Stomach (tissue), 9 donors: ENCODE measurements around the gene DFFB. TPM values are rescaled to one million over a fixed set of nuclear protein-coding genes. Genes with fewer than 3 reads are reported as not detected.

ENCODE experiments used
- DNase-seq, 2 donors: peaks; one replicate each; pipeline versions ENCODE4 v3.0.0 to v3.0.0-alpha.2; 2013 to 2019
- H3K27ac ChIP-seq, 5 donors: fragments of 200-600 bp in 4 of 5; sonication (generic) in 4 of 5; one replicate each; pipeline ENCODE4 v1.5.1; 2013 to 2019; ENCODE audit warnings: mild to moderate bottlenecking in 1 of 5, moderate library complexity in 1 of 5
- H3K27me3 ChIP-seq, 3 donors: fragments of 200-600 bp; sonication (generic); one replicate each; pipeline ENCODE4 v1.5.1; 2017 to 2019; ENCODE audit warnings: mixed run types in 1 of 3
- H3K36me3 ChIP-seq, 4 donors: fragments of 200-600 bp; sonication (generic); 1 replicate in 3 of 4; 2 replicates in 1 of 4; pipeline ENCODE4 v1.5.1; 2016 to 2019
- H3K4me1 ChIP-seq, 4 donors: fragments of 200-600 bp; sonication (generic); one replicate each; pipeline ENCODE4 v1.5.1; 2016 to 2019
- H3K4me3 ChIP-seq, 4 donors: fragments of 200-600 bp; sonication (generic) in 3 of 4; one replicate each; pipeline ENCODE4 v1.5.1; 2016 to 2019; ENCODE audit warnings: mild to moderate bottlenecking in 1 of 4
- H3K9me3 ChIP-seq, 4 donors: fragments of 200-600 bp; sonication (generic); one replicate each; pipeline ENCODE4 v1.5.1; 2016 to 2019
- EP300 ChIP-seq: sonication (generic); formaldehyde crosslinking; IDR thresholded peaks from one replicate; pipeline ENCODE4 v1.6.1; 2017; ENCODE audit warnings: antibody characterized with exemption
- POLR2A ChIP-seq, 4 donors: fragments of 450-650 bp; IDR thresholded peaks; one replicate each; pipeline ENCODE4 v1.6.1; 2016; ENCODE audit warnings: antibody characterized with exemption in 4 of 4, control low read depth in 2 of 4, mild to moderate bottlenecking in 1 of 4, moderate library complexity in 1 of 4
- POLR2AphosphoS5 ChIP-seq, 3 donors: sonication (generic); formaldehyde crosslinking; IDR thresholded peaks; one replicate each; pipeline ENCODE4 v1.6.1; 2016; ENCODE audit warnings: antibody characterized with exemption in 3 of 3
- WGBS, 5 donors: extraction: QIAGEN DNeasy Blood & Tissue Kit in 3 of 5; methylation state at CpG; one replicate each; pipeline versions ENCODE4 v1.1.5 to v1.1.7; 2013 to 2018; 5-methylcytosine and 5-hydroxymethylcytosine counted together
- intact Hi-C: fragments of 100-400 bp; cut with DNase I; formaldehyde crosslinking; loops from one replicate; pipeline ENCODE4 v1.15.1; 2023; ENCODE audit warnings: low total_unique reads
- polyA plus RNA-seq, 3 donors: library from polyadenylated mRNA; stranded (reverse); fragments of 200-250 nt; gene quantifications; one replicate each; pipeline ENCODE4 v1.2.3, GENCODE V29; 2013
- total RNA-seq, 5 donors: library from RNA; depleted of rRNA; stranded (reverse); fragments of >200 nt; gene quantifications; one replicate each; pipeline versions ENCODE4 v1.1.0 to v1.2.3, GENCODE V29; 2014 to 2016
- TF ChIP-seq, protein P1 (sequence below), 7 experiments: fragments of 450-650 bp in 4 of 7; fragments of 200-600 bp in 3 of 7; sonication (generic) in 3 of 7; IDR thresholded peaks; one replicate each; pipeline ENCODE4 v1.5.1; 2016 to 2019; ENCODE audit warnings: antibody characterized with exemption in 7 of 7, control low read depth in 2 of 7, mild to moderate bottlenecking in 1 of 7
- donor health status: healthy with polysubstance abuse.
- donor health status: Bipolar disorder and iron deficiency.
- donor health status: healthy.

The DFFB gene
- total and polyA plus RNA-seq, 8 donors, result 1.2 to 9.3 (median 4.8) TPM

DNA sequence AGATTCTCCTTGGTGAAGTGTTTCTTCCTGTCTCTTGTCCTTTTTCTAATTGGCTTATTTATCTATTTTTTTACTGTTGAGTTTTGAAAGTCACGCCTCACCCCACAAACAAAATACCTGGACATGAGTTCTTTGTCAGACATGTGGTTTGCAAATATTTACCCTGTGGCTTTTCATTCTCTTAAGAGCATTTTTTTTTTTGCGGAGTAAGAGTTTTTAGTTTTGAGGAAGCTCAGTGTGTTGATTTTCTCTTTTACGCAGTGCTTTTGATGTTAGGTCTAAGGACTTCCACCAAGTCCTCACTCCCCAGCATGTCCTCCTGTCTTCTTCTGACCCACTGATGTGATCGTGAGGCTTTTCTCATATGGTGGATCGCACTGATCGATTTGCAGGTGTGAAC is 7.6 kb downstream of the DFFB start:
- Histone ChIP-seq H3K9me3 (no peaks in the 10 kb centered on the region), H3K27ac (no peak overlapping the region), H3K36me3 (peaks cover 15 to 63% (median 46%) of the 10 kb centered on the region in 4 donors), H3K4me1 (peaks cover 0 to 11% (median 0%) of the 10 kb centered on the region in 4 donors), H3K27me3 (no peaks in the 10 kb centered on the region), H3K4me3 (no peak overlapping the region)
- DNase-seq, result no peak
- TF ChIP-seq POLR2AphosphoS5 (IDR thresholded peaks at IDR 0.05) (no peak), POLR2A (IDR thresholded peaks at IDR 0.05) (no peak), EP300 (no peak)
- TF ChIP-seq, protein P1, sequence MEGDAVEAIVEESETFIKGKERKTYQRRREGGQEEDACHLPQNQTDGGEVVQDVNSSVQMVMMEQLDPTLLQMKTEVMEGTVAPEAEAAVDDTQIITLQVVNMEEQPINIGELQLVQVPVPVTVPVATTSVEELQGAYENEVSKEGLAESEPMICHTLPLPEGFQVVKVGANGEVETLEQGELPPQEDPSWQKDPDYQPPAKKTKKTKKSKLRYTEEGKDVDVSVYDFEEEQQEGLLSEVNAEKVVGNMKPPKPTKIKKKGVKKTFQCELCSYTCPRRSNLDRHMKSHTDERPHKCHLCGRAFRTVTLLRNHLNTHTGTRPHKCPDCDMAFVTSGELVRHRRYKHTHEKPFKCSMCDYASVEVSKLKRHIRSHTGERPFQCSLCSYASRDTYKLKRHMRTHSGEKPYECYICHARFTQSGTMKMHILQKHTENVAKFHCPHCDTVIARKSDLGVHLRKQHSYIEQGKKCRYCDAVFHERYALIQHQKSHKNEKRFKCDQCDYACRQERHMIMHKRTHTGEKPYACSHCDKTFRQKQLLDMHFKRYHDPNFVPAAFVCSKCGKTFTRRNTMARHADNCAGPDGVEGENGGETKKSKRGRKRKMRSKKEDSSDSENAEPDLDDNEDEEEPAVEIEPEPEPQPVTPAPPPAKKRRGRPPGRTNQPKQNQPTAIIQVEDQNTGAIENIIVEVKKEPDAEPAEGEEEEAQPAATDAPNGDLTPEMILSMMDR (IDR thresholded peaks at IDR 0.05), result no peak
- intact Hi-C loops, result loop anchor here (5.0 kb wide), 1 partner anchor 32 kb away; no protein-coding TSS in a partner anchor
- WGBS, 5 donors, result 55 to 83% (median 67%) methylated on average over 6 of the region's 6 CpGs

DNA sequence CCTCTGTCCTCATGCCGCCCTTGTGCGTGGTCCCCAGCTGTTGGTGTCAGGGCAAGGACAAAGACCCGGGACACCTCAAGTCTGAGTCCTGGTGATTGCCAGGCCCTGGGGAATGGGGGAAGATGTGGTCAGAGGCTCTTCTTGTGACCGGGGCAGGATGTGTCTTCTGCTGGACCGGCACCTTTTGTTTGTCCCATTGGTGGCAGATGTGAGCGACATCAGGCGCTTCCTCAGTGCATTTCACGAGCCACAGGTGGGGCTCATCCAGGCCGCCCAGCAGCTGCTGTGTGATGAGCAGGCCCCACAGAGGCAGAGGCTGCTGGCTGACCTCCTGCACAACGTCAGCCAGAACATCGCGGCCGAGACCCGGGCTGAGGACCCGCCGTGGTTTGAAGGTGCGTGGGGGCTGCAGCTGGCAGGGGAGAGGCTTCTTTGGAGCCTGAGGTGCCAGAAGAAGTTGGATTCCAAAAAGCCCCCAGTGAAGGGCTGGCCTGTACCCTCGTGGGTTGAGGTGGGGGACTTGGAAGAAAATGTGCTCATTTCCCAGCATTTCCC is 8.4 kb downstream of the DFFB start:
- WGBS, 5 donors, result 79 to 88% (median 84%) methylated on average over 14 to 18 of the region's 18 CpGs
- DNase-seq, result no peak

DNA sequence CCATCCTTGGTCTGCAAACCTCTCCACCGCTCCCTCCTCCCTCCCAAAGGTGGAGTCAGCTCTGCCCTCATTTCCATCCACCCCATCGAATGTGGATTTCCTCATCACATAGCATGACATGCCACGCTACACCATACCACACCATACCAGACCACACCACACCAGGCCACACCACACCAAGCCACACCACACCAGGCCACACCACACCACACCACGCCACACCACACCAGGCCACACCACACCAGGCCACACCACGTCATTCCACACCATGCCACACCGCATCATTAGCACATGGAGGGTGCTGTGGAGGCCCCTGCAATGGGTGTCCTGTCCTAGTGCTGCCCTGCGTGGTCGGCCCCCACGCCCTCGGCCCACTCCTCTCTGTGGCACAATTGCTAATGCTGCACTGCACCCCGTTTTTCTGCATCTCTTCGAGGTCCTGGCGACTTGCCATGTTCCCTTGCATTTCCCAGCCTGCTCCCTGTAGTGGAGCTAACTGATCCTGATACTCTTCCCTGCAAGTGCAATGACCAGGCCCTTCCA is 11.3 kb downstream of the DFFB start:
- Histone ChIP-seq H3K9me3 (no peaks in the 10 kb centered on the region), H3K27me3 (no peaks in the 10 kb centered on the region), H3K27ac (no peak overlapping the region), H3K4me3 (no peak overlapping the region), H3K4me1 (peaks cover 0 to 11% (median 0%) of the 10 kb centered on the region in 4 donors), H3K36me3 (peaks cover 35 to 82% (median 79%) of the 10 kb centered on the region in 4 donors)
- WGBS, 5 donors, result 80 to 94% (median 86%) methylated on average over 13 of the region's 13 CpGs
- intact Hi-C loops, result no loop called here
- TF ChIP-seq POLR2AphosphoS5 (IDR thresholded peaks at IDR 0.05) (no peak), EP300 (no peak), POLR2A (IDR thresholded peaks at IDR 0.05) (no peak)
- TF ChIP-seq, protein P1 (IDR thresholded peaks at IDR 0.05), result no peak
- no peak for DNase-seq

More for the DNA sequence above, 8.4 kb downstream of the DFFB start:
- H3K4me1 ChIP-seq, result peaks cover 0 to 11% (median 0%) of the 10 kb centered on the region in 4 donors
- TF ChIP-seq POLR2A (IDR thresholded peaks at IDR 0.05) (no peak), EP300 (no peak), POLR2AphosphoS5 (IDR thresholded peaks at IDR 0.05) (no peak)
- TF ChIP-seq, protein P1 (IDR thresholded peaks at IDR 0.05), result no peak
- H3K9me3 ChIP-seq, result no peaks in the 10 kb centered on the region
- H3K27me3 ChIP-seq, result no peaks in the 10 kb centered on the region
- intact Hi-C loops, result no loop called here
- H3K36me3 ChIP-seq, result peaks cover 23 to 64% (median 54%) of the 10 kb centered on the region in 4 donors
- H3K27ac ChIP-seq, result no peak overlapping the region
- no peak overlapping the region for H3K4me3 ChIP-seq

DNA sequence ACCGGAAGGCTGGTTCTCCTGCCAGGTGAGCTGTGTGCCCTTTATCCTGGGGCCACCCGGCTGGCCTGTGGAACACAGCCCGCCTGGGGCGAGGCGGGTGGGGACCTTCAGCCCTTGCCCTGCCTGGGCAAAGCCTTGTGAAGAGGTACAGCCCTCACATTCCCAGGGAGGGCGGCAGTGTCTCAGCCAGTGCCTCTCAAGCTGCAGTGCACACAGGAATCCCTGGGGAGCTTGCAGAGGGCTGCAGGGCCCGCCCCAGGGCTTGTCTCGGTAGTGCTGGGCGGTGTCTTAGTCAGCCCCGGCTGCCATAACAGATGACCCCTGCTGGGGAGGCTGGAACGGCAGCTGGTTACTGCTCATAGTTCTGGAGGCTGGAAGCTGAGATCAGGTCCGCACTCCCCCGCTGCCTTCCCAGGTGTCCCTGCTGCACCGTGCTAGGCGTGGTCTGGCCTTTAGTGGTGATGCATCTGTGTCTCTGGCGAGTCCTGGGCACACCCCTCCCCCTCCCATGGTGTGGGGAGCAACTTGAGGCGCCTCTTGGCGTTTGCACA is 12.6 kb downstream of the DFFB start:
- intact Hi-C loops, result no loop called here
- no peaks in the 10 kb centered on the region for H3K9me3 ChIP-seq
- TF ChIP-seq POLR2AphosphoS5 (IDR thresholded peaks at IDR 0.05) (no peak), EP300 (no peak), POLR2A (IDR thresholded peaks at IDR 0.05) (no peak)
- TF ChIP-seq, protein P1 (IDR thresholded peaks at IDR 0.05), result no peak

More for the DNA sequence above, 12.6 kb downstream of the DFFB start:
- H3K4me3 ChIP-seq, result no peak overlapping the region
- H3K27me3 ChIP-seq, result no peaks in the 10 kb centered on the region
- peaks cover 41 to 92% (median 89%) of the 10 kb centered on the region in 4 donors for H3K36me3 ChIP-seq
- H3K27ac ChIP-seq, result no peak overlapping the region
- peak in 1 of 2 donors; percentile 53 for DNase-seq
- peaks cover 0 to 6% (median 0%) of the 10 kb centered on the region in 4 donors for H3K4me1 ChIP-seq
- 67 to 89% (median 76%) methylated on average over 3 to 18 of the region's 18 CpGs for WGBS, 5 donors
